A673 (cell line): ENCODE measurements around the gene ARHGEF19.

Experiments used
- EZH2 ChIP-seq: fragments of 200-600 bp; sonication (generic); IDR thresholded peaks from 2 replicates; pipeline ENCODE4 v1.6.1; 2017; ENCODE audit warnings: borderline replicate concordance, low read depth, mild to moderate bottlenecking, mixed read lengths, antibody characterized with exemption, low read length; ENCODE audit not compliant: poor library complexity, severe bottlenecking
- TF ChIP-seq, protein P1 (sequence below): fragments of 300-800, 200-600 bp; sonication (generic); conservative IDR thresholded peaks from 2 replicates; pipeline ENCODE4 v1.5.1; 2017; ENCODE audit warnings: low read depth, mild to moderate bottlenecking, antibody characterized with exemption, low read length, moderate library complexity, mixed read lengths

DNA sequence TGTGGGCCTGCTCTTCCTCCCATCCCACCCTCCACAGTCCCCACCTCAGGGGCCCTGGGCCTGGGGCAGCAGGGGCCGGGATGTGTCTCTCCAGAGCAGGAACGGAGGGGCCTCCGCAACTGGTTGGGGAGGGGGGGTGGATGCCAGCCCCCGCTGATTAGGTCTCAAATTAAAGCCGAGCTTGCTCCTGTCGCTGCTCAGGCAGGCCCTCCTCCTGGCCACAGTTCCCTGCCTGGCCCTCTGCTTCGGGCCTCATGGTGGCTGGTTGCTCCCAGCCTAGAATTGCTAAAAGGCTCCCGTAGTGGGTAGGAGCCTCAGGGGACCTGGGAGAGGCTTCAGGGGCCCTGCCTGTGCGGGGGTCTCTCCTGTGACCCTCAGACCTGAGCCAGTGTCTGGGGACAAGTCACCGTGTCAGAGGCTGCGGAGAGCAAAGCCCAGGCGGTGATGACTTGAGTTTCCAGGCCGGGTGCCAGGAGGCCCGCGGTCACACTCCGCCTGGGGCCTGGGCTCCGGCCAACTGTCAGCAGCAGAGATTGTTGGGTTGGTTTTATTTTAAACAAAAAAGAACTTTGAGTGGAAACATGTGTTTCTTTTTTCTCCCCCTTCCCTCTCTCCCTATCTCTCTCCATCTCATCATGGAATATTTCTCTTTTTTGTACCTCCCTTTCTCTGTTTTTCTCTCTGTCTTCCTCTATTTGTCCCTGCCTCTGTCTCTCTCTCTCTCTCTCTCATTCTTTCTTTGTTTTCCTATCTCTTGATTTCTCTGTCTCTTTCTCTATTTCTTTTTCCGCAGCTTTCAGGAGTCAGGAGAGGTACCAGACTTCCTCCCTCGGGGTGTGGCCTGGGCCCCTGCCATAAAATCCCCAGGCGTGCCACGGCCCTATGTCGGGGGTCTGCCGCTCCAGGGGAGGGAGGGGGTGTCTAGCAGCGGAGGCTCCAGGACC lies 36.6 kb downstream of the ARHGEF19 start:
- TF ChIP-seq, protein P1, sequence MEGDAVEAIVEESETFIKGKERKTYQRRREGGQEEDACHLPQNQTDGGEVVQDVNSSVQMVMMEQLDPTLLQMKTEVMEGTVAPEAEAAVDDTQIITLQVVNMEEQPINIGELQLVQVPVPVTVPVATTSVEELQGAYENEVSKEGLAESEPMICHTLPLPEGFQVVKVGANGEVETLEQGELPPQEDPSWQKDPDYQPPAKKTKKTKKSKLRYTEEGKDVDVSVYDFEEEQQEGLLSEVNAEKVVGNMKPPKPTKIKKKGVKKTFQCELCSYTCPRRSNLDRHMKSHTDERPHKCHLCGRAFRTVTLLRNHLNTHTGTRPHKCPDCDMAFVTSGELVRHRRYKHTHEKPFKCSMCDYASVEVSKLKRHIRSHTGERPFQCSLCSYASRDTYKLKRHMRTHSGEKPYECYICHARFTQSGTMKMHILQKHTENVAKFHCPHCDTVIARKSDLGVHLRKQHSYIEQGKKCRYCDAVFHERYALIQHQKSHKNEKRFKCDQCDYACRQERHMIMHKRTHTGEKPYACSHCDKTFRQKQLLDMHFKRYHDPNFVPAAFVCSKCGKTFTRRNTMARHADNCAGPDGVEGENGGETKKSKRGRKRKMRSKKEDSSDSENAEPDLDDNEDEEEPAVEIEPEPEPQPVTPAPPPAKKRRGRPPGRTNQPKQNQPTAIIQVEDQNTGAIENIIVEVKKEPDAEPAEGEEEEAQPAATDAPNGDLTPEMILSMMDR: no peak
- TF ChIP-seq EZH2: no peak
